ENCODE data around the gene XYLT1.

GRCh38 chr16:17348826-17349225 lies 121.9 kb downstream of the XYLT1 start:
- no peak for TF ChIP-seq PATZ1 (CRISPR knock-in tag; IDR thresholded peaks at IDR 0.05; ENCODE audit: borderline replicate concordance)
- no peak for TF ChIP-seq ZNF8 (CRISPR knock-in tag; IDR thresholded peaks at IDR 0.05)
- no peak for TF ChIP-seq ZC3H10 (CRISPR knock-in tag; IDR thresholded peaks at IDR 0.05)
- TF ChIP-seq ESRRG (CRISPR knock-in tag; IDR thresholded peaks at IDR 0.05): no peak
- no peak for TF ChIP-seq RARB (CRISPR knock-in tag; IDR thresholded peaks at IDR 0.05)
